H9 (cell line): ENCODE results near the gene HS3ST3B1. TPM values are rescaled to one million over a fixed set of nuclear protein-coding genes. Genes with fewer than 3 reads are reported as not detected.

ENCODE experiments used
- DNase-seq: peaks from one replicate; pipeline ENCODE4 v3.0.0-alpha.2; 2017
- H2AFZ ChIP-seq: one replicate; pipeline ENCODE4 v1.6.1; 2013; ENCODE audit warnings: mild to moderate bottlenecking, low read length, control low read depth, moderate library complexity
- H2AK5ac ChIP-seq: 2 replicates; pipeline ENCODE4 v1.6.1; 2013; ENCODE audit warnings: low read length, control low read depth, mixed read lengths; ENCODE audit not compliant: insufficient read length
- H2BK120ac ChIP-seq: one replicate; pipeline ENCODE4 v1.6.1; 2013; ENCODE audit warnings: low read depth, mild to moderate bottlenecking, low read length, control low read depth, inconsistent platforms; ENCODE audit not compliant: poor library complexity, severe bottlenecking
- H2BK12ac ChIP-seq: 2 replicates; pipeline ENCODE4 v1.6.1; 2013; ENCODE audit warnings: low read length, control low read depth, mixed read lengths, low read depth; ENCODE audit not compliant: insufficient read length
- H2BK15ac ChIP-seq: 2 replicates; pipeline ENCODE4 v1.6.1; 2013; ENCODE audit warnings: low read depth, low read length, control low read depth
- H2BK20ac ChIP-seq: one replicate; pipeline ENCODE4 v1.6.1; 2013; ENCODE audit warnings: low read depth, mild to moderate bottlenecking, low read length, control low read depth, inconsistent platforms; ENCODE audit not compliant: poor library complexity, severe bottlenecking
- H2BK5ac ChIP-seq: 2 replicates; pipeline ENCODE4 v1.6.1; 2013; ENCODE audit warnings: low read length, control low read depth, mixed read lengths; ENCODE audit not compliant: insufficient read length
- H3K14ac ChIP-seq: 2 replicates; pipeline ENCODE4 v1.6.1; 2013; ENCODE audit warnings: low read length, control low read depth; ENCODE audit not compliant: insufficient read depth
- H3K18ac ChIP-seq: 2 replicates; pipeline ENCODE4 v1.6.1; 2013; ENCODE audit warnings: low read depth, mild to moderate bottlenecking, mixed read lengths, low read length, control low read depth; ENCODE audit not compliant: insufficient read length
- H3K23ac ChIP-seq: 2 replicates; pipeline ENCODE4 v1.6.1; 2013; ENCODE audit warnings: low read length, control low read depth, mixed read lengths, low read depth; ENCODE audit not compliant: insufficient read length
- H3K23me2 ChIP-seq: 2 replicates; pipeline ENCODE4 v1.6.1; 2013; ENCODE audit warnings: low read depth, mild to moderate bottlenecking, mixed read lengths, low read length, control low read depth; ENCODE audit not compliant: insufficient read length, poor library complexity, severe bottlenecking
- H3K27ac ChIP-seq: 2 replicates; pipeline ENCODE4 v1.5.1; 2013; ENCODE audit warnings: low read length, control low read depth, mixed read lengths, low read depth; ENCODE audit not compliant: insufficient read length
- H3K27me3 ChIP-seq: 2 replicates; pipeline ENCODE4 v1.6.1; 2013; ENCODE audit warnings: low read length, control low read depth, inconsistent platforms; ENCODE audit not compliant: insufficient read depth
- H3K4ac ChIP-seq: 2 replicates; pipeline ENCODE4 v1.6.1; 2013; ENCODE audit warnings: low read depth, mild to moderate bottlenecking, control low read depth, inconsistent platforms, low read length, moderate library complexity
- H3K4me1 ChIP-seq: 2 replicates; pipeline ENCODE4 v1.6.1; 2013; ENCODE audit warnings: low read length, control low read depth, inconsistent platforms; ENCODE audit not compliant: insufficient read depth
- H3K4me2 ChIP-seq: 2 replicates; pipeline ENCODE4 v1.6.1; 2013; ENCODE audit warnings: low read length, control low read depth, mixed read lengths; ENCODE audit not compliant: insufficient read length, insufficient read depth
- H3K56ac ChIP-seq: 2 replicates; pipeline ENCODE4 v1.6.1; 2013; ENCODE audit warnings: low read depth, mild to moderate bottlenecking, mixed read lengths, low read length, control low read depth; ENCODE audit not compliant: insufficient read length
- H3K79me1 ChIP-seq: 2 replicates; pipeline ENCODE4 v1.6.1; 2013; ENCODE audit warnings: low read depth, mild to moderate bottlenecking, moderate library complexity, low read length, control low read depth, inconsistent platforms; ENCODE audit not compliant: insufficient read depth, poor library complexity, severe bottlenecking
- H3K79me2 ChIP-seq: 2 replicates; pipeline ENCODE4 v1.6.1; 2013; ENCODE audit warnings: low read length, control low read depth, inconsistent platforms; ENCODE audit not compliant: insufficient read depth
- H3K9ac ChIP-seq: 2 replicates; pipeline ENCODE4 v1.6.1; 2013; ENCODE audit warnings: low read length, control low read depth, mixed read lengths; ENCODE audit not compliant: insufficient read length; ENCODE audit errors: extremely low read depth
- H3K9me3 ChIP-seq: one replicate; pipeline ENCODE4 v1.6.1; 2013; ENCODE audit warnings: low read depth, low read length, inconsistent platforms; ENCODE audit not compliant: control insufficient read depth
- H3T11ph ChIP-seq: one replicate; pipeline ENCODE4 v1.6.1; 2013; ENCODE audit warnings: mild to moderate bottlenecking, low read length, control low read depth, inconsistent platforms
- H4K20me1 ChIP-seq: one replicate; pipeline ENCODE4 v1.6.1; 2013; ENCODE audit not compliant: control insufficient read depth, insufficient read length, insufficient read depth
- H4K5ac ChIP-seq: 2 replicates; pipeline ENCODE4 v1.6.1; 2013; ENCODE audit warnings: low read depth, mild to moderate bottlenecking, mixed read lengths, low read length, control low read depth; ENCODE audit not compliant: insufficient read length
- H4K8ac ChIP-seq: replicated peaks from 2 replicates; pipeline ENCODE4 v1.6.1; 2013; ENCODE audit warnings: low read length, control low read depth, mixed read lengths, low read depth; ENCODE audit not compliant: insufficient read length
- H4K91ac ChIP-seq: 2 replicates; pipeline ENCODE4 v1.6.1; 2013; ENCODE audit warnings: low read depth, mild to moderate bottlenecking, moderate library complexity, mixed read lengths, low read length, control low read depth; ENCODE audit not compliant: insufficient read length
- H3K27ac Mint-ChIP-seq, 3 experiments: 2 replicates in 2 of 3; 3 replicates in 1 of 3; pipeline ENCODE4 v1.8.0; 2020 to 2021; ENCODE audit warnings: mixed read lengths in 3 of 3, mild to moderate bottlenecking in 1 of 3, moderate library complexity in 1 of 3
- H3K27me3 Mint-ChIP-seq: 2 replicates; pipeline ENCODE4 v1.8.0; 2021; ENCODE audit warnings: low read depth, mild to moderate bottlenecking, moderate library complexity, mixed read lengths
- H3K36me3 Mint-ChIP-seq, 3 experiments: 2 replicates in 2 of 3; 3 replicates in 1 of 3; pipeline ENCODE4 v1.8.0; 2020 to 2021; ENCODE audit warnings: low read depth in 3 of 3, mixed read lengths in 3 of 3; ENCODE audit not compliant: insufficient read depth in 1 of 3
- H3K4me1 Mint-ChIP-seq, 2 experiments: 2 replicates each; pipeline ENCODE4 v1.8.0; 2020; ENCODE audit warnings: mixed read lengths in 2 of 2
- H3K4me3 Mint-ChIP-seq, 2 experiments: 2 replicates in 1 of 2; 3 replicates in 1 of 2; pipeline ENCODE4 v1.8.0; 2020 to 2021; ENCODE audit warnings: mild to moderate bottlenecking in 2 of 2, mixed read lengths in 2 of 2, moderate library complexity in 1 of 2
- H3K9me3 Mint-ChIP-seq, 2 experiments: 2 replicates in 1 of 2; 3 replicates in 1 of 2; pipeline ENCODE4 v1.8.0; 2020; ENCODE audit warnings: mild to moderate bottlenecking in 2 of 2, mixed read lengths in 2 of 2, moderate library complexity in 1 of 2
- CTCF ChIP-seq: fragments of 200-600 bp; sonication (generic); conservative IDR thresholded peaks from 3 replicates; pipeline ENCODE4 v1.8.0; 2021; ENCODE audit warnings: antibody characterized with exemption, mild to moderate bottlenecking
- WGBS: extraction: QIAGEN DNeasy Blood & Tissue Kit; methylation state at CpG from one replicate; pipeline ENCODE4 v1.1.7; 2013; ENCODE audit warnings: missing lambda C conversion rate, low lambda C conversion rate, mixed read lengths; ENCODE audit not compliant: insufficient read length; ENCODE audit errors: extremely low coverage; 5-methylcytosine and 5-hydroxymethylcytosine counted together
- total RNA-seq: library from RNA; stranded (reverse); gene quantifications from 2 replicates; pipeline ENCODE4 v1.2.1, GENCODE V29; 2021

HS3ST3B1 gene
- total RNA-seq, 1 experiment from 2014 or later, result 2.8 TPM

- H3K27me3 Mint-ChIP-seq, result peaks cover 69% of the 10 kb centered on the region
- no peaks in the 10 kb centered on the region; a peak in 1 of 7 replicates for H3K36me3 Mint-ChIP-seq
- Histone ChIP-seq H2BK5ac (no peak overlapping the region), H3K4ac (no peak overlapping the region), H3K27ac (no peak overlapping the region), H3K27me3 (peaks cover 47% of the 10 kb centered on the region; the same call in 1 of the 2 replicates), H4K20me1 (peaks cover 3% of the 10 kb centered on the region), H2BK15ac (no peak overlapping the region), H2AFZ (no peak overlapping the region), H3K56ac (no peak overlapping the region), H3K14ac (no peak overlapping the region), H3K4me2 (peak overlapping the region; percentile 94), H4K8ac (no peak overlapping the region), H3K4me1 (peaks cover 11% of the 10 kb centered on the region; the same call in 1 of the 2 replicates), H4K5ac (no peak overlapping the region), H2BK12ac (no peak overlapping the region), H2BK120ac (no peak overlapping the region), H3K9ac (no peak overlapping the region), H3K79me2 (no peaks in the 10 kb centered on the region; the same call in 1 of the 2 replicates), H2AK5ac (no peak overlapping the region), H3K23me2 (peaks cover 49% of the 10 kb centered on the region), H3K18ac (no peak overlapping the region), H3K23ac (no peak overlapping the region), H3T11ph (no peak overlapping the region), H3K9me3 (no peaks in the 10 kb centered on the region), H4K91ac (no peak overlapping the region), H2BK20ac (no peak overlapping the region), H3K79me1 (no peaks in the 10 kb centered on the region)
- H3K4me1 Mint-ChIP-seq, result peaks cover 54 to 60% of the 10 kb centered on the region in 2 experiments
- DNase-seq, result peak; percentile 35
- WGBS, result no CpG with 5 or more reads among the region's 21 CpGs
- peak overlapping the region; percentile 46 to 73 for H3K4me3 Mint-ChIP-seq
- no peaks in the 10 kb centered on the region; a peak in 1 of 5 replicates for H3K9me3 Mint-ChIP-seq
- no peak overlapping the region for H3K27ac Mint-ChIP-seq
- no peak for TF ChIP-seq CTCF
These were observed 3.4 kb downstream of the HS3ST3B1 start for GRCh38 chr17:14304222-14304772.
